ENCODE data around the gene ZDHHC14.

- TF ChIP-seq CTCF (IDR thresholded peaks at IDR 0.05) (no peak), EP300 (IDR thresholded peaks at IDR 0.05) (no peak)
Observed at GRCh38 chr6:157406661-157407060, 25.7 kb downstream of the ZDHHC14 start.
